NCI-H748 treated with DMSO at 0.1 percent for 48 hours (cell line): ENCODE measurements around the gene RAMACL.
"Not testable (repeated sequence)": the region's sequence is repeated elsewhere in the genome, so short reads cannot be mapped to it uniquely, and the experiment has no call there.

Source experiments
- DNase-seq: peaks from one replicate; lab custom pipeline; 2025; lab: John Stamatoyannopoulos, UW

RAMACL gene

GRCh38 chr6:166595949-166596348, 9.5 kb upstream of the RAMACL start:
- no peak for DNase-seq

- DNase-seq = no peak
These were observed 8.7 kb upstream of the RAMACL start for GRCh38 chr6:166595061-166595780.

- DNase-seq = no peak
These were observed 6.3 kb upstream of the RAMACL start for GRCh38 chr6:166592821-166593220.

GRCh38 chr6:166591961-166592520, 5.6 kb upstream of the RAMACL start:
- DNase-seq = no peak

GRCh38 chr6:166591026-166591425, 4.5 kb upstream of the RAMACL start:
- no peak for DNase-seq

GRCh38 chr6:166589786-166590574, 3.5 kb upstream of the RAMACL start:
- no peak for DNase-seq

- no peak for DNase-seq
These were observed 2.9 kb upstream of the RAMACL start for GRCh38 chr6:166589337-166589731.

- DNase-seq = no peak
These were observed 2.3 kb upstream of the RAMACL start for GRCh38 chr6:166588691-166589336.

GRCh38 chr6:166587631-166588413, 1.3 kb upstream of the RAMACL start:
- no peak for DNase-seq

- DNase-seq = no peak
These were observed 1.5 kb downstream of the RAMACL start for GRCh38 chr6:166584853-166585429.

GRCh38 chr6:166584155-166584554, 2.3 kb downstream of the RAMACL start:
- DNase-seq = no peak

- DNase-seq = no peak
These were observed 3.1 kb downstream of the RAMACL start for GRCh38 chr6:166583230-166583965.

- no peak for DNase-seq
These were observed 4.2 kb downstream of the RAMACL start for GRCh38 chr6:166582258-166582657.

- DNase-seq = not testable (repeated sequence)
These were observed 4.7 kb downstream of the RAMACL start for GRCh38 chr6:166581801-166582200.

- no peak for DNase-seq
These were observed 5.4 kb downstream of the RAMACL start for GRCh38 chr6:166581091-166581511.

GRCh38 chr6:166580076-166581050, 6.1 kb downstream of the RAMACL start:
- no peak for DNase-seq

GRCh38 chr6:166579237-166579850, 7.1 kb downstream of the RAMACL start:
- DNase-seq = no peak

- no peak for DNase-seq
These were observed 7.8 kb downstream of the RAMACL start for GRCh38 chr6:166578536-166579236.
